Astrocyte (in vitro differentiated cells and primary cell): ENCODE data around the gene NUP133.

ENCODE experiments used
- EZH2 ChIP-seq: IDR thresholded peaks from 2 replicates; pipeline ENCODE4 v1.6.1; 2012; ENCODE audit warnings: mild to moderate bottlenecking, low read length, inconsistent platforms; ENCODE audit not compliant: insufficient read depth
- TF ChIP-seq, protein P1 (sequence below): IDR thresholded peaks from 2 replicates; pipeline ENCODE4 v1.5.1; 2011; ENCODE audit warnings: low read depth, mild to moderate bottlenecking, inconsistent platforms, low read length, moderate library complexity; ENCODE audit not compliant: insufficient read depth

DNA sequence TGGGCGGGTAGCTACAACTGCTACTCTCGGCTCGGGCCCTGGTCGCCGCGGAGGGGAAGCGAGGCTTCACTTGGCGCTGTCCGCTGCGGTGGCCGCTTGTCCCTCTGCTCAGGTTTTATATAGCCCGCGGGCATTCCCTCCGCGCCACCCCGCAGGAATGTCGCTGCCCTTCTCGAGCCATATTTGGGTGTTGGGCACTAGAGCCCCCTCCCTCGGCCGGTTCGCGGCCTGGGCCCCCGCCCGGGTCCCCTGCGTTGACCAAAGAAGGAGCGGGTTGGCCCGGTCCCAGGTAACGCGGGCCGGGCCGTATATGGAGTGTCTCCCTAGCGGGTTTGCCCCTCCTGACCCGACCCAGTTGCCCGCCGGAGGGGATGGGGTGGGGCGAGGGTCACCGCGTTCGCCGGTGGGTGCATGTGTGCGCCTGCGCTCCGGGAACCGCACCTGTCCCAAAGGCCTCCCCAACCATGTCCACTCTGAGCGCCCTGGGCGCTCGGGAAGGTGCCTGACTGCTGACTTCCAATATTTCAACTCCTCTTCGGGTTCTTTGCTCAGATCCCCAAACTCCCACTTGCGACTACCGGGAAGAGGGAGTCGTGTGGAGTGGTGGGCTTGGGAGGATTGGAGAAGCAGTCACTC is 74.0 kb downstream of the NUP133 start, which contains the start of gene ACTA1:
- TF ChIP-seq, protein P1, sequence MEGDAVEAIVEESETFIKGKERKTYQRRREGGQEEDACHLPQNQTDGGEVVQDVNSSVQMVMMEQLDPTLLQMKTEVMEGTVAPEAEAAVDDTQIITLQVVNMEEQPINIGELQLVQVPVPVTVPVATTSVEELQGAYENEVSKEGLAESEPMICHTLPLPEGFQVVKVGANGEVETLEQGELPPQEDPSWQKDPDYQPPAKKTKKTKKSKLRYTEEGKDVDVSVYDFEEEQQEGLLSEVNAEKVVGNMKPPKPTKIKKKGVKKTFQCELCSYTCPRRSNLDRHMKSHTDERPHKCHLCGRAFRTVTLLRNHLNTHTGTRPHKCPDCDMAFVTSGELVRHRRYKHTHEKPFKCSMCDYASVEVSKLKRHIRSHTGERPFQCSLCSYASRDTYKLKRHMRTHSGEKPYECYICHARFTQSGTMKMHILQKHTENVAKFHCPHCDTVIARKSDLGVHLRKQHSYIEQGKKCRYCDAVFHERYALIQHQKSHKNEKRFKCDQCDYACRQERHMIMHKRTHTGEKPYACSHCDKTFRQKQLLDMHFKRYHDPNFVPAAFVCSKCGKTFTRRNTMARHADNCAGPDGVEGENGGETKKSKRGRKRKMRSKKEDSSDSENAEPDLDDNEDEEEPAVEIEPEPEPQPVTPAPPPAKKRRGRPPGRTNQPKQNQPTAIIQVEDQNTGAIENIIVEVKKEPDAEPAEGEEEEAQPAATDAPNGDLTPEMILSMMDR, result no peak
- no peak for TF ChIP-seq EZH2
